SU-DHL-6 (cell line): ENCODE results near the gene ZGPAT.

ENCODE experiments used
- EZH2phosphoT487 ChIP-seq: fragments of 200-600 bp; sonication (generic), shearing (Covaris generic); conservative IDR thresholded peaks from 2 replicates; pipeline ENCODE4 v1.6.1; 2018; ENCODE audit warnings: mild to moderate bottlenecking, antibody characterized with exemption, low read length, moderate library complexity, mixed read lengths
- TF ChIP-seq, protein P1 (sequence below): fragments of 200-600 bp; sonication (generic); IDR thresholded peaks from one replicate; pipeline ENCODE4 v1.5.1; 2017; ENCODE audit warnings: antibody characterized with exemption, mild to moderate bottlenecking, low read length, moderate library complexity; ENCODE audit not compliant: insufficient read depth, poor library complexity, severe bottlenecking

DNA sequence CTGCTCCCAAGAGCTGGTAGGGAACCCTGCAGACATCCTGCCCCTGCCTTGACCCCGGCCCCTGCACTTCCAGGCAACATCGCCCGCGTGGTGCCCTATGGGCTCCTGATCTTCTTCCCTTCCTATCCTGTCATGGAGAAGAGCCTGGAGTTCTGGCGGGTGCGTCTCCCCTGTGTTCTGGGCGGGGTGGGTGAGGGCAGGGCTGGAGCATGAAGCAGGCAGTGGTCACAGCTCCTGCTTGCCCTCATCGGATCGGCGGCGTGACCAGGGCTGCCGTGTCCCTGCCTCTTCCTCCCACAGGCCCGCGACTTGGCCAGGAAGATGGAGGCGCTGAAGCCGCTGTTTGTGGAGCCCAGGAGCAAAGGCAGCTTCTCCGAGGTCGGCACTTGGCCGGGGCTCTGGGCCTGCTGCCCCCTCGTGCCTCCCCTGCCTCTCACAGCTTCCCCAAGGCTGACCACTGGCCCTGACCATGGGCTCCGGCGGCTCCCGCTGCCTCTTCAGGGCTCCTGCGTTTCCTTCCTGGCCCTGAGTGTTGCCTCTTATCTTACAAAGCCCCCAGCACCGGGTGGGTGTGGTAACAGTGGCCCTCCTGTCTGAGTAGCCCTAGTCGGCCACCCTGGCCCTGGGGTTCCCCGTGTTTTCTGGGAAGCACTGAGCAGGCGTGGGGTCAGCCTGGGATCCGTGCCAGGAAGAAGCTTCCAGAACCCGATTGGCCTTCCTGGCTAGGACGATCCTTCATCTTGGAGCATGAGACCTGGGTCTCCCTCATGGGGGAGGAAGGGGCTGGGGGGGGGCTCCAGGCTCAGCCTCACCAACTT is 19.4 kb upstream of the ZGPAT start:
- TF ChIP-seq, protein P1, sequence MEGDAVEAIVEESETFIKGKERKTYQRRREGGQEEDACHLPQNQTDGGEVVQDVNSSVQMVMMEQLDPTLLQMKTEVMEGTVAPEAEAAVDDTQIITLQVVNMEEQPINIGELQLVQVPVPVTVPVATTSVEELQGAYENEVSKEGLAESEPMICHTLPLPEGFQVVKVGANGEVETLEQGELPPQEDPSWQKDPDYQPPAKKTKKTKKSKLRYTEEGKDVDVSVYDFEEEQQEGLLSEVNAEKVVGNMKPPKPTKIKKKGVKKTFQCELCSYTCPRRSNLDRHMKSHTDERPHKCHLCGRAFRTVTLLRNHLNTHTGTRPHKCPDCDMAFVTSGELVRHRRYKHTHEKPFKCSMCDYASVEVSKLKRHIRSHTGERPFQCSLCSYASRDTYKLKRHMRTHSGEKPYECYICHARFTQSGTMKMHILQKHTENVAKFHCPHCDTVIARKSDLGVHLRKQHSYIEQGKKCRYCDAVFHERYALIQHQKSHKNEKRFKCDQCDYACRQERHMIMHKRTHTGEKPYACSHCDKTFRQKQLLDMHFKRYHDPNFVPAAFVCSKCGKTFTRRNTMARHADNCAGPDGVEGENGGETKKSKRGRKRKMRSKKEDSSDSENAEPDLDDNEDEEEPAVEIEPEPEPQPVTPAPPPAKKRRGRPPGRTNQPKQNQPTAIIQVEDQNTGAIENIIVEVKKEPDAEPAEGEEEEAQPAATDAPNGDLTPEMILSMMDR: no peak
- no peak for TF ChIP-seq EZH2phosphoT487
